OCI-M2 (cell line): ENCODE measurements around the gene CFAP300.

Experiments
- DNase-seq: peaks from one replicate; lab custom pipeline; 2025; ENCODE audit not compliant: unreplicated experiment; lab: John Stamatoyannopoulos, UW

CFAP300 gene

DNA sequence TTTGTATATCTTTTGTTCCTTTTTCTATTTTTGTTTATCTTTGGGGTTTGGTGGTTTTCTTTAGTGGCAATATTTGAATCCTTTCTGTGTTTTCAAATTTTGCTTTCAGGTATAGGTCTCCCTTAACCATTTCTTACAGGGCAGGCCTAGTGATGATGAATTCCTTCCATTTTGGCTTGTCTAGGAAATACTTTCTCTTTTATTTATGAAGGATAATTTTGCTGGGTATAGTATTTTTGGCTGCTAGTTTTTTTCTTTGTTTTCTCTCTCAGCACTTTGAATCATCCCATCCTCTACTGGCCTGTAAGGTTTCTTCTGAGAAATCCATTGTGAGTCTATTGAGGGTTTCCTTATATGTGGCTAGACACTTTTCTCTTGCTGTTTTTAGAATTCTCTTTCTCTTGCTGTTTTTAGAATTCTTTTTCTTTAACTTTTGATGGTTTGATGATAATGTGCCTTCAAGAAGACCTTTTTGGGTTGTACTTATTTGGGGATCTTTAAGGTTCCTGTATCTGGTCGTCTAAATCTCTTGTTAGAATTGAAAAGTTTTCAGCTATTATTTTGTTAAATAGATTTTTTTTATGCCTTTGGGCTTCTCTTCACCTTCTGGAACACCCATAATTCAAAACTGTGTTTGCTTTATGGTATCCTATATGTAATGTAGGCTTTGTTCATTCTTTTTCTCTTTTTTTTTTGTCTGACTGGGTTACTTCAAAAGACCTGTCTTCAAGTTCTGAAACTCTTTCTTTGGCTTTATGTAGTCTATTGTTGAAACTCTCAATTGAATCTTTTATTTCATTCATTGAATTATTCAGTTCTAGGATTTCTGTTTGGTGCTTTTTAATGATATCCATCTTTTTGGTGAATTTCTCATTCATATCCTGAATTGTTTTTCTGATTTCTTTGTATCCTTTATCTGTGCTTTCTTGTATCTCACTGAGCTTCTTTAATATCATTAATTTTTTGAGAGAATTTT lies 24.5 kb downstream of the CFAP300 start:
- DNase-seq: no peak

DNA sequence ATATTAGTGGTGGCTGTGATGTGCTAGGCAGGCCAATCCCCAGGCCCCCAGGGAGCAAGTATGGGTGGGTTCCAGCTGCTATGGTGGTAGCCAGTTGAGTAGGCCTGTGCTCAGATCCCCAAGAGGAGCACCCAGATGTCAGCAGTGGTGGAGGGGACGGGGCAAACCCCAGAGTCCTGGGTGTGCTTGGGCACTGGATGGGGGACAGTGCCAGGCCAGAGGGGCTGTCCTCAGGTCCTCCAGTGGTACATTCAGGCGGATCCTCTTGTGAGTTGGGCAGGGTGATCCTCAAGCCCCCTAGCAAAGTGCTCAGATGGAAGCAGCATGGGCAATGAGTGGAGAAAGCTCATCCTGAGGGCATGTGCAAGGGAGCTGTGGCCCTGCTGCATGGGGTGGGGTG lies 26.0 kb downstream of the CFAP300 start:
- DNase-seq: no peak

DNA sequence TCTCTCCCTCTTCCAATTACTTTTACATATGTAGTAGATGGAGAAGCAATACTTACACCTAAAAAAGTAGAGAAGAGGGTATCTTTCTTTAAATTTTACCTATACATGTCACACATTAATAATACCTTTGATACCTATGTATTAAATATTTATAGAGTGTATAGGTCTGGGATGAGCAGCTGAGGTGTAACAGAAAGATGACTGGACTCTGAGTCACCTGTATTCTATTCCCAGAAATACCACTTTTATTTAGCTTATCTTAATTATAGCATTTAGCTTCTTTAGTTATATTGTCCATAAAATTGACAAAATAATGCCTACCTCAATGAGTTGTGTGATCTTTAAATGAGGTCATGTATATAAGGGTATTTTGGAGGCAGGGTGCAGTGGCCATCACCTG lies 32.4 kb downstream of the CFAP300 start:
- DNase-seq: no peak

DNA sequence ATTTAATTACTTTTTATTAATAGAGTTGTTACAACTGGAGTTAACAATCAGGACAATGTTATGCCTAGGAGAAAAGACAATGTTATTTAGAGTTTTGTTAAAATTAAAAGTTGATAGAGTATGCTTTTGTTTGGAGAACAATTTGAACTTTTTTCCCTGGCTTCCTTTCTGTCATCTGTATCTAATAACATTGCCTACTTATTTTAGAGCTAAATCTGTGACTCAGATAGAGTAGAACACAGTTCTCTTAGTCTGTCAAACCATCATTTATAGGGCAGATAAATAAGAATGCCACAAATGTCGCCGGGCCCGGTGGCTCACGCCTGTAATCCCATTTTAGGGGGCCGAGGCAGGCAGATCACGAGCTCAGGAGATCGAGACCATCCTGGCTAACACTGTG lies 34.1 kb downstream of the CFAP300 start:
- DNase-seq: no peak

DNA sequence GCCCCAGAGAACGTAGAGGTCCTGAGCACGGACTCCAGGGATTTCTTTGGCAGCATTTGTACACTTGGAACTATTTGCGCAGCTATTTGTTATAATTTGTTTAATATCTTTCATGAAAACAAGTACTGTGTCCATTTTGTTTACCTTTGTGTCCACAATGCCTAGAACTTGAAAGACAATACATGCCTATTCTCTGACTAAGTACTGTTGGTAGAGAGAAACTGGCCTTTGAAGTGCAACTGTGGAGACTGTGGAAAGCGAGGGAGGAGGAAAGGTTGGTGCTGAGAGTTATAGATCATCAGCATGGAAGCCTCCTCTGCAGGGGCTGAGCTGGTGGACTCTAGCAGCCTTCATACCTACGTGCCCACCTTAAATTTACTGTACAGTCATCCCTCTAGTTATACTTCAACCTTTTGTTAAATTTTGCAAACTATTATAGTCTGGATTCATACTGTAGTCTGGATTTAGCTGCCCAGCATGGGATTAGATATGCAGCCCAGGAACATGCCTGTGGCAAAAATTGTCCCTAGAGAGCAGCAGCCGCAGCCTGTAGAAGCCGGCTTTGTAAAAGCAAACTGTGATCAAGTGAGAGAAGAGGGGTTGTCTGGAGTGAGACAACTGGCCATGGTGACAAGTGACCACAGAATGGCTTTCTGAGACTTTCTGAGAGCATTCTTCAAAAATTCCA lies 38.8 kb downstream of the CFAP300 start:
- no peak for DNase-seq

DNA sequence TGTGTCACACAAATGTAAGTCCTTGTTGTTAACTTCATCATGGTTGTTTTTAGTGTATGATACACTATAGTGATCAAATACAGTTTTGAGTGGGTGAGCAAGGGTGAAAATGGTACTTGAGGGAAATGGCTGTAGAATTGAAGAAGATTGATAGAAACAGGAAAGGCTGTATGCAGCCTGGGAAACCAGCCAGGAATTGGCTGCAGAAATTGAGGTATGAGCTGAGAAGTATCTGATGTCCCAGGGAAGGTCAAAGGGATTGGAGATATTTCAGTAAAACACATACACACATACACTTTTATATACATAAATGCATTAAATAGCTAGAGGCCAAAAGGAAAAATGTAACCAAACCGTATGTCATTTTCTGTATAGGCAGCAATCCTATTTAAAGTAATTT lies 49.9 kb downstream of the CFAP300 start:
- no peak for DNase-seq

DNA sequence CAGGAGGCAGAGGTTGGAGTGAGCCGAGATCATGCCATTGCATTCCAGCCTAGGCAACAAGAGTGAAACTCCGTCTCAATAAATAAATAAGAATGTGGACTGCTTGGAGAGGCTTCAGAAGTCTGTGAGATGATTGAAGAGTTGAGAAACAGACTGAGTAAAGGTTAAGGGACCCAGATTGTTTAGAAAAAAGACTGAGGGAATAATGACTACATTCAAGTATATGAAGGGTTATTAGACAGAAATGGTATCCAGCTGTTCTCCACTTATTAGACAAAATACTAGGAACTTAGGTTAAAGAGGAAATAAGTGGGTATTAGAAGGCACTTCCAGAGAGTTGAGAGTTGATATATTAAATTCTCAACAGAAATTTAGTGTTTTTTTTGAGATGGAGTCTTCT lies 52.5 kb downstream of the CFAP300 start:
- no peak for DNase-seq

DNA sequence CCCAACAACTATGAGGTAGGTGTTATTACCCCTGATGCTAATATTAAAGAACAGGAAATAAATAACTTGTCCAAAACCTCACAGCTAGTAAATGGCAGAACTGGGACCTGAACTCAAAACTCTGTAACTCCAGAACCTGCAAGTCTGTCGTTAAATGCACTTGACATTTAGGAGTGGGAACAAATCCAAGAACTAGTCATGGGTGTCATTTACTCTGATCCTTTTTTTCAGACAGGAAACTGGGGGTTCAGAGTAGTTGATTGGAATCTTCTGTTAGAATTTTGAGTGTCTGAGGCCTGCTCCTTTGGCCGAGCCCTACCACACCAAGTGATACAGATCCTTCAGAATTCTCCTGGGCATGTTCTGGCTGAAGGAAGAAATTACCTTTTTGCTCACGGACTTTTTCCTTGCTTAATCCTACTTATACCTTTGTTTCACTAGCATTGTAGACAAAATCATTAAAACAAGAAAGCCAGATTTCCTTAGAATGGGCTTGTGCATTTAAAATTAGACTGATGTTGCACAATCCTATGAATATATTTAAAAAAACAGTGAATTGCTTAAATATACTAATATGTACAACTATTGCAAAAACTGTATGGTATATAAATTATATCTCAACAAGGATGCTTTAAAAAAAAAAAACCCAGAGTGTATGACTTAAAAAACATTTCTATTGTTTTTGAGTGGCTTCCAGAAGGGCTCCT lies 61.6 kb downstream of the CFAP300 start:
- no peak for DNase-seq

DNA sequence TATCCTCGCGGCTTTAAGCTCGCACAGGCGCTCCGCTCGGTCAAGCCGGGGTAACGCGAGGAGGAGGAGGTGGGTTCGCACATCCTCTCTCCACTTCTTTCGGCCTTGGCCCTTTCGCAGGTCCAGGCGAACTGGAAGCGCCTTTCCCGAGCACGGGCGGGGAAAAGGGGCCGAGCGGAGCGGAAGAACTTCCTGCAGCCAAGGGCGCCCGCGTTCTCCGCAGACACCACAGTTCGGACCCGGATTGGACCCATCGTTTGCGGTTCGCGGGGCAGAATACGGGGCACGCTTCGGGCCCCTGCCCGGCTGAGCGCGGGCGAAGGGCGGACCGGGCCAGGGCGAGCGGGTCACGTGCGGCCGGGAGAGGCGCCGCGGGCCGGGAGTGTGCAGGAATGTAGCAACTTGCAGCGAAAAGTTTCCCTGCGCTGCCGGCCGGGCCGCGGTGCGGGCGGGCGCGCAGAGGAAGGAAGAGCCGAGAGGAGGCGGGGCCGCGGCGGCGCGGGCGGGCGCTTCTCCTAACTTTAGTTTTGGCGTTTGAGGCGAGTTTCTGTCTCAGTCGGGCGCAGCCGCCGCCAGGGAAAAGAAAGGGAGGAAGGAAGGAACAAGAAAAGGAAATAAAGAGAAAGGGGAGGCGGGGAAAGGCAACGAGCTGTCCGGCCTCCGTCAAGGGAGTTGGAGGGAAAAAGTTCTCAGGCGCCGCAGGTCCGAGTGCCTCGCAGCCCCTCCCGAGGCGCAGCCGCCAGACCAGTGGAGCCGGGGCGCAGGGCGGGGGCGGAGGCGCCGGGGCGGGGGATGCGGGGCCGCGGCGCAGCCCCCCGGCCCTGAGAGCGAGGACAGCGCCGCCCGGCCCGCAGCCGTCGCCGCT lies 62.9 kb downstream of the CFAP300 start, which contains the start of gene YAP1:
TSS of gene YAP1 (plus strand) at position 552 of the 865 bp plus-strand sequence. CDS start 402 bp downstream, outside the sequence.
- no peak for DNase-seq

DNA sequence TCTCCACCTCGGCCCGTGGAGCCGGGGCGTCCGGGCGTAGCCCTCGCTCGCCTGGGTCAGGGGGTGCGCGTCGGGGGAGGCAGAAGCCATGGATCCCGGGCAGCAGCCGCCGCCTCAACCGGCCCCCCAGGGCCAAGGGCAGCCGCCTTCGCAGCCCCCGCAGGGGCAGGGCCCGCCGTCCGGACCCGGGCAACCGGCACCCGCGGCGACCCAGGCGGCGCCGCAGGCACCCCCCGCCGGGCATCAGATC lies 63.4 kb downstream of the CFAP300 start:
- no peak for DNase-seq

DNA sequence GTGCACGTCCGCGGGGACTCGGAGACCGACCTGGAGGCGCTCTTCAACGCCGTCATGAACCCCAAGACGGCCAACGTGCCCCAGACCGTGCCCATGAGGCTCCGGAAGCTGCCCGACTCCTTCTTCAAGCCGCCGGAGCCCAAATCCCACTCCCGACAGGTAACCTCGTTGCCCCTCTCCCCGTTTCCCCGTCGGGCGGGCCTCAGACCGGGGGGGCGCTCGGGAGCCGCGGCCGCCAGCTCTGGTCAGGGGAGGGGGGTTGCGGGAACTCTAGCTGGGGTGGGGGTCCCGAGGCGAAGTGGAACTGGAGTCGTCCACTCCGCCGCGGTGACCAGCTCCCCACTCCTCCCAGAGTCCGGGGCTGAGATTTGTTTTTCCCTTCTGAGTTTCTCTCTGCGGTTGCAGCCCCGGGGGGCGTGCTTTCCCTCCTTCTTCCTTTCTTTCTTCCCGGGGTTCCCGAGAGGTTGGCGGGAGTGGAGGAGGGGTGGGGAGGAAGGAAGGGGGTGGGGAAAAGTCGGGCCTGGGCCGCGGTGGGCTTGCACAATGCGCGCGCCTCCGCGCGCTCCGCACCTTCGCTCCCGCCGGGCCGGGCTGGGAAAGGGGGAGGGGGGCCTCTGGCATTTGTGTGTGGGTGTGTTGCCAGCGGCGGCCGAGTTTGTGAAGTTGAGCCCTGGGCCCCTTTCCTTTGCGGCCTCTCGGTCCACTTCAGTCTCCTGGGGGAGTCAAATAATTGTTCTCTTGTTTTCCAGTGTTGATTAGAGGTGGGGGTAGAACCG lies 64.0 kb downstream of the CFAP300 start:
- DNase-seq: no peak

DNA sequence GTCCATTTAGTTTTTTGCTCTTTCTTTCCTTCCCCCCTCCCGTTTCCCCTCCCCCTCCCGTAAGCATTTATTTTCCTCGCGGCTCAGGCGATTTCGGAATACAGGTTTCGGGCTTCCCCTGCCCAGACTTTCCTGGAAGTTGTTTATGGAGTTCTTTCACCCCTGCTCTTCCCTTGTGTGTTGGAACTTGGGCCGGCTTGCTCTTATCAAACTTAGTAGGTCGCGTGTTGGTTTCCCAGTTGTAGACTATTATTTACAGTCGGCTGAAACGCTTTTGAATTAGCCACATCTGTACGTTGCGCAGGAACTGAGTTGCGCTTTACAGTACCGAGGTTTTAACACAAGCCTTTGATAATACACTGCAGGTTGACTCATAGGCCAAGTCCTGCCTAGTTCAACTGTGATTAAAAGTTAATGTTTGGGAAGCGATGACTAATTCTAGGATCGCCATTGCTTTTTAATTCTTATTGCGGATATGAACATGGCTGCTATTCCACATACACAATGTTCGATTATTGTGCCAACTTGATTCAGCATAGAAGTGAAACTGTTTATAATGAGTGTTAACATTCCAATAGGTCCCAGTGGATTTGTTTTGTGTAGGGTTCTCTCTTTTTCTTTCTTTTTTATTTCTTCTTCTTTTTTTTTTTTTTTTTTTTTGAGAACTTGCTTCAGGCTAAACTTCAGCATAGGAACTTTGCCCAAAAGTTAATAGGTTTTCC lies 64.7 kb downstream of the CFAP300 start:
- DNase-seq: no peak

DNA sequence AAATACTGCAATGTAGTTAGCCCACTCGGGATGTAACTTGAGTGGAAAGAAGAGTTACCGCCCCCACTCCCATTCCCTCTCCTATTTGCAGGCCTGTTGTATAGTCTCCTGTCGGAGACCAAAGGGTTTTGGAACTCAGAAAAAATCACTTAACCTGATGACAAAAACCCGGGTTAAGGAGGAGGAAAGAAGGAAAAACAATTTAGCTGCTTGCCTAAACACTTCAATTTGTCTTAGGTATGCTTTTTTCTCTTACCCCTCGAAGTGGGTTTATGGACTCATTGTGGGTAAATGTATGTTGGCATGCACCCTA lies 65.2 kb downstream of the CFAP300 start:
- DNase-seq: no peak

DNA sequence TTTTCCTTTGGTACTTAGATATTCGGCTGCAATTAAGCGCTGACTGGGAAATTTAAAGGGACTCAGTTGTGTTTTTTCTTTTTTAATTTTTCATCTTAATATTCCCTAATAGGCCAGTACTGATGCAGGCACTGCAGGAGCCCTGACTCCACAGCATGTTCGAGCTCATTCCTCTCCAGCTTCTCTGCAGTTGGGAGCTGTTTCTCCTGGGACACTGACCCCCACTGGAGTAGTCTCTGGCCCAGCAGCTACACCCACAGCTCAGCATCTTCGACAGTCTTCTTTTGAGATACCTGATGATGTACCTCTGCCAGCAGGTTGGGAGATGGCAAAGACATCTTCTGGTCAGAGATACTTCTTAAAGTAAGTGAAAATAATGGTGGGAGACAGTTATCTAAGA lies 66.8 kb downstream of the CFAP300 start:
- DNase-seq: no peak

DNA sequence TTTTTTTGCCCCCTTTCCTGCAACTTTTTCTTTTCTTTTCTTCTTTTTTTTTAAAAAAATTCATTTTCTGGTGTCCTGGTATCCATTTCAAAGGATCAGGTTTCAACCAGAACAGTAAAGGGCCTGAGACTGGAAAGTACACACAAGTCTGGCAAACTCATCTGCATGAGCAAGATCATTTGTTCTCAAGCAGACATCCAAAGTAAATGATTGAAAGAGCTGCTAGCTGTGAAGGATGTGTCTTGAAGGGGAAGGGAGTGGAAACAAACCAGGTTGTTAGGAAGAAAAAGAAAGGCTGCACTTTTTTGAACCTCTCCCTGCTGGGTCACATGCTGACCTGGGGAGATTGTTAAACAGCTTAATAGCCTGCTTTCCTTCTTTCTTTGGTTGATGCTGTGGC lies 68.3 kb downstream of the CFAP300 start:
- DNase-seq: no peak

DNA sequence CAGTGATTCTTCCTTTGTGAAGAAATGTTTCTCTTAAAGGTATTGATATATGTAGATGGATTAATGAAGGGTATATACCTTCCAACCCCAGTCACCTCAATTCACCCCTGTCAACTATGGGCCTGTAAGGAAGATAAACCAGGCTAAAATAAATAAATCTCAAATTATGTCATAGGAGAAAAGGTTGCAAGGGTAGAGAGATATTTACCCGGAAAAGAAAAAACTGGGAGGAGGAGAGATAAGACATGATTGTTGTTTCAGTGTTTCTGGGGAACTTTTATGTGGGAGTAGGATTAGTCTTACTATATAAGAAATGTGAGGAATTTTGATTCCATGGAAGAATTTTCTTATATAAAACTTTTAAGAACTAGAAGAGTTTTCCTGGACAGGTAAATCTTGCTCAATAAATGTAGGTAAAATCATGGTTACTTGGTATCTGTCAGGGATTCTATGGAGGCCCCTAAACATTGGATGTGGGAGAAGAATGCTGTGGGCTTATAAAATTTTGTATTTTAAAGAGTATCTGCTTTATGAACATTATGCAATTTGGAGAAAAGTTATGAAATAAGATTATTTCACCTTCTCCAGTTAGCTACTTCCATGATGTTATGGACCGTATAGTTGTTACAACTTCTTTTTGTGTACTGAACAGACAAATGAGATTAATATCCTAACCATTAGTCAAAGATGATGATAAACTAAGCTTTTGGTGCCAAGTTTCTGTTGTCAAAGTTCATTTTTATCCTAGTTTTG lies 69.4 kb downstream of the CFAP300 start:
- DNase-seq: no peak

DNA sequence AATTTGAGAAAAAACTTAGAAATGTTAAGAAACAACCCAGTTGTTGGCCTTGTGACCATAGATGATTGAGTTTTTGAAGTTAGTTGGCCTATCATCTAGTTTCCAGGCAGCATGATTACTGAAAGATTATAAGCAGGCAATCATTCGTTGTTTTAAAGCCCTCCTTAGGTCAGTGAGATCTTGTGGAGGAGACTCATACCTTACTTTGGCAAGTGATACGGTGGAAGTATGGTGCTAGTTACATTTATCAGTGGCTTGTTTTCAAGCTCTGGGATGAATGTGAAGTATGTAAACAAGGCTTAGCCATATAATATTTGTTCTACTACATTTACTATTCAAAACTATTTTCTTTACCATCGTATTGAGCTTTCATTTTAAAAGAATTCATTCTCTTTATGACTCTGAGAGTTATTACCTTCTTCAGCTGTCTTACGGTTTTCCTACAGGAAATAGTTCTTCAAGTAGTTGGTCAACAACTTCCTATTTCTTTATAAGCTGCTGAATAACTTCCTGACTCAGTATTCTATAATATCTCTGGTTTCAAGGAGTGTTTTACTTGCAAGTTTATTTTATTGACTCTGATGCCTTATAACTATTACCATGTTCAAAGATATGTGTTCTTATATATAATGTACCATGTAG lies 70.4 kb downstream of the CFAP300 start:
- DNase-seq: no peak

DNA sequence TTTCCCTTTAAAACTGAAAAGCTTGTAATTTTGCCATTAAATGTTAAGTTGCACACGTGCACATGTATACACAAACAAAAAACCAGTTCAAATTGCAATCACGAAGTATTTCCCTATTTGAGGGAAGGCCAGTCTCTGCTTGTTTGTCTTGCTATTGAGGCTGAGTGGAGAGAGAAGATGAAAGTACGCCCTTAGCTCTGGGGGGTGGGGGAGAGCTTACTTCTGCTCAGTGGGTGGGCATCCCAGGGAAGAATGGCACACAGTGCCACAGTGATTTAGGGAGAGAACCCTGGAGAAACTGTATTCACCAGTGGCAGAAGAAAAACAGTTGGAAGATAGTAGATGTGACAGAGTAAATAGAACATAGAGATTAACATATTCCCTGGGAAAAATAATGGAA lies 71.7 kb downstream of the CFAP300 start:
- DNase-seq: no peak

DNA sequence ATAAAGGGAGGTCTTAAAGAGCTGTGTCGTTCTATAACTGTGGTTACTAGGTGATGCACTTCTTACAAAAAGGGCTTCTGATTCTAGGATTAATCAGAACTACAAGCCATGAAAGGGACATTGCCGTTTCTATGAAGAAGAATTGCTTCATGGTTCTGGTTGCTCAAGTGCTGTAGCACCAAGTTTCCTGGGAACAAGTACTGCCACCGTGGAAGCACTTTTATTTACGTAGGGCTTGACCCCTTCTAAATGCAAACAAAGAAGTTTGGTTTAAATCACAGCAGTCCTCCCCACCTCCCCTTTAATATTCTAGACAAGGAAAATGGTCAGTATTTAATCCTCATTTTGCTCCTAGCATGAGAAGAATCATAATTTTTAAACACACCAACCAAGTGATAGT lies 72.8 kb downstream of the CFAP300 start:
- no peak for DNase-seq
